H9 (cell line): ENCODE data around the gene DPYSL5. TPM values are rescaled to one million over a fixed set of nuclear protein-coding genes. Genes with fewer than 3 reads are reported as not detected.

Experiments
- DNase-seq: peaks from one replicate; pipeline ENCODE4 v3.0.0-alpha.2; 2017
- H2AFZ ChIP-seq: one replicate; pipeline ENCODE4 v1.6.1; 2013; ENCODE audit warnings: mild to moderate bottlenecking, low read length, control low read depth, moderate library complexity
- H2AK5ac ChIP-seq: 2 replicates; pipeline ENCODE4 v1.6.1; 2013; ENCODE audit warnings: low read length, control low read depth, mixed read lengths; ENCODE audit not compliant: insufficient read length
- H2BK120ac ChIP-seq: one replicate; pipeline ENCODE4 v1.6.1; 2013; ENCODE audit warnings: low read depth, mild to moderate bottlenecking, low read length, control low read depth, inconsistent platforms; ENCODE audit not compliant: poor library complexity, severe bottlenecking
- H2BK12ac ChIP-seq: 2 replicates; pipeline ENCODE4 v1.6.1; 2013; ENCODE audit warnings: low read length, control low read depth, mixed read lengths, low read depth; ENCODE audit not compliant: insufficient read length
- H2BK15ac ChIP-seq: 2 replicates; pipeline ENCODE4 v1.6.1; 2013; ENCODE audit warnings: low read depth, low read length, control low read depth
- H2BK20ac ChIP-seq: one replicate; pipeline ENCODE4 v1.6.1; 2013; ENCODE audit warnings: low read depth, mild to moderate bottlenecking, low read length, control low read depth, inconsistent platforms; ENCODE audit not compliant: poor library complexity, severe bottlenecking
- H2BK5ac ChIP-seq: 2 replicates; pipeline ENCODE4 v1.6.1; 2013; ENCODE audit warnings: low read length, control low read depth, mixed read lengths; ENCODE audit not compliant: insufficient read length
- H3K14ac ChIP-seq: 2 replicates; pipeline ENCODE4 v1.6.1; 2013; ENCODE audit warnings: low read length, control low read depth; ENCODE audit not compliant: insufficient read depth
- H3K18ac ChIP-seq: 2 replicates; pipeline ENCODE4 v1.6.1; 2013; ENCODE audit warnings: low read depth, mild to moderate bottlenecking, mixed read lengths, low read length, control low read depth; ENCODE audit not compliant: insufficient read length
- H3K23ac ChIP-seq: 2 replicates; pipeline ENCODE4 v1.6.1; 2013; ENCODE audit warnings: low read length, control low read depth, mixed read lengths, low read depth; ENCODE audit not compliant: insufficient read length
- H3K23me2 ChIP-seq: 2 replicates; pipeline ENCODE4 v1.6.1; 2013; ENCODE audit warnings: low read depth, mild to moderate bottlenecking, mixed read lengths, low read length, control low read depth; ENCODE audit not compliant: insufficient read length, poor library complexity, severe bottlenecking
- H3K27ac ChIP-seq: 2 replicates; pipeline ENCODE4 v1.5.1; 2013; ENCODE audit warnings: low read length, control low read depth, mixed read lengths, low read depth; ENCODE audit not compliant: insufficient read length
- H3K27me3 ChIP-seq: 2 replicates; pipeline ENCODE4 v1.6.1; 2013; ENCODE audit warnings: low read length, control low read depth, inconsistent platforms; ENCODE audit not compliant: insufficient read depth
- H3K4ac ChIP-seq: 2 replicates; pipeline ENCODE4 v1.6.1; 2013; ENCODE audit warnings: low read depth, mild to moderate bottlenecking, control low read depth, inconsistent platforms, low read length, moderate library complexity
- H3K4me1 ChIP-seq: 2 replicates; pipeline ENCODE4 v1.6.1; 2013; ENCODE audit warnings: low read length, control low read depth, inconsistent platforms; ENCODE audit not compliant: insufficient read depth
- H3K4me2 ChIP-seq: 2 replicates; pipeline ENCODE4 v1.6.1; 2013; ENCODE audit warnings: low read length, control low read depth, mixed read lengths; ENCODE audit not compliant: insufficient read length, insufficient read depth
- H3K56ac ChIP-seq: 2 replicates; pipeline ENCODE4 v1.6.1; 2013; ENCODE audit warnings: low read depth, mild to moderate bottlenecking, mixed read lengths, low read length, control low read depth; ENCODE audit not compliant: insufficient read length
- H3K79me1 ChIP-seq: 2 replicates; pipeline ENCODE4 v1.6.1; 2013; ENCODE audit warnings: low read depth, mild to moderate bottlenecking, moderate library complexity, low read length, control low read depth, inconsistent platforms; ENCODE audit not compliant: insufficient read depth, poor library complexity, severe bottlenecking
- H3K79me2 ChIP-seq: 2 replicates; pipeline ENCODE4 v1.6.1; 2013; ENCODE audit warnings: low read length, control low read depth, inconsistent platforms; ENCODE audit not compliant: insufficient read depth
- H3K9ac ChIP-seq: 2 replicates; pipeline ENCODE4 v1.6.1; 2013; ENCODE audit warnings: low read length, control low read depth, mixed read lengths; ENCODE audit not compliant: insufficient read length; ENCODE audit errors: extremely low read depth
- H3K9me3 ChIP-seq: one replicate; pipeline ENCODE4 v1.6.1; 2013; ENCODE audit warnings: low read depth, low read length, inconsistent platforms; ENCODE audit not compliant: control insufficient read depth
- H3T11ph ChIP-seq: one replicate; pipeline ENCODE4 v1.6.1; 2013; ENCODE audit warnings: mild to moderate bottlenecking, low read length, control low read depth, inconsistent platforms
- H4K20me1 ChIP-seq: one replicate; pipeline ENCODE4 v1.6.1; 2013; ENCODE audit not compliant: control insufficient read depth, insufficient read length, insufficient read depth
- H4K5ac ChIP-seq: 2 replicates; pipeline ENCODE4 v1.6.1; 2013; ENCODE audit warnings: low read depth, mild to moderate bottlenecking, mixed read lengths, low read length, control low read depth; ENCODE audit not compliant: insufficient read length
- H4K8ac ChIP-seq: replicated peaks from 2 replicates; pipeline ENCODE4 v1.6.1; 2013; ENCODE audit warnings: low read length, control low read depth, mixed read lengths, low read depth; ENCODE audit not compliant: insufficient read length
- H4K91ac ChIP-seq: 2 replicates; pipeline ENCODE4 v1.6.1; 2013; ENCODE audit warnings: low read depth, mild to moderate bottlenecking, moderate library complexity, mixed read lengths, low read length, control low read depth; ENCODE audit not compliant: insufficient read length
- H3K27ac Mint-ChIP-seq, 3 experiments: 2 replicates in 2 of 3; 3 replicates in 1 of 3; pipeline ENCODE4 v1.8.0; 2020 to 2021; ENCODE audit warnings: mixed read lengths in 3 of 3, mild to moderate bottlenecking in 1 of 3, moderate library complexity in 1 of 3
- H3K27me3 Mint-ChIP-seq: 2 replicates; pipeline ENCODE4 v1.8.0; 2021; ENCODE audit warnings: low read depth, mild to moderate bottlenecking, moderate library complexity, mixed read lengths
- H3K36me3 Mint-ChIP-seq, 3 experiments: 2 replicates in 2 of 3; 3 replicates in 1 of 3; pipeline ENCODE4 v1.8.0; 2020 to 2021; ENCODE audit warnings: low read depth in 3 of 3, mixed read lengths in 3 of 3; ENCODE audit not compliant: insufficient read depth in 1 of 3
- H3K4me1 Mint-ChIP-seq, 2 experiments: 2 replicates each; pipeline ENCODE4 v1.8.0; 2020; ENCODE audit warnings: mixed read lengths in 2 of 2
- H3K4me3 Mint-ChIP-seq, 2 experiments: 2 replicates in 1 of 2; 3 replicates in 1 of 2; pipeline ENCODE4 v1.8.0; 2020 to 2021; ENCODE audit warnings: mild to moderate bottlenecking in 2 of 2, mixed read lengths in 2 of 2, moderate library complexity in 1 of 2
- H3K9me3 Mint-ChIP-seq, 2 experiments: 2 replicates in 1 of 2; 3 replicates in 1 of 2; pipeline ENCODE4 v1.8.0; 2020; ENCODE audit warnings: mild to moderate bottlenecking in 2 of 2, mixed read lengths in 2 of 2, moderate library complexity in 1 of 2
- WGBS: extraction: QIAGEN DNeasy Blood & Tissue Kit; methylation state at CpG from one replicate; pipeline ENCODE4 v1.1.7; 2013; ENCODE audit warnings: missing lambda C conversion rate, low lambda C conversion rate, mixed read lengths; ENCODE audit not compliant: insufficient read length; ENCODE audit errors: extremely low coverage; 5-methylcytosine and 5-hydroxymethylcytosine counted together
- total RNA-seq: library from RNA; stranded (reverse); gene quantifications from 2 replicates; pipeline ENCODE4 v1.2.1, GENCODE V29; 2021
- TF ChIP-seq, protein P1 (sequence below): fragments of 200-600 bp; sonication (generic); conservative IDR thresholded peaks from 3 replicates; pipeline ENCODE4 v1.8.0; 2021; ENCODE audit warnings: antibody characterized with exemption, mild to moderate bottlenecking

DPYSL5 gene
- total RNA-seq, 1 experiment from 2014 or later, result 6.4 TPM

DNA sequence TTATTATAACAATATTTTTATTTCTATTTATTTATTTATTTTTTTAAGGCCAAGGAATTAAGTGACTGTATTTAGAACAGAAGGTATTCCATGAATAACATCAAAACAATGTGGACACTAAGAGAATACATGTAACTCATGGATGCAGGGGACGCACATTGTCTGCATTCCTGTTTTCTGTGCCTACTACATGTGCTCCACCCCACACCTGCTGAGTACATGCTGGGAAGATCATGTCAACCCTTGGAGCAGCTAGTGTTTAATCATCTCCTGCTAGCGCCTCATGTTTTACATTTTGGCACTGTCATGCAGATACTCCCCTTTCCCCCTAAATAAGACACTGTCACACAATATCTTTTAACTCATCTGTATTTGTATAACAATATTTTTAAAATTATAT is 29.3 kb downstream of the DPYSL5 start:
- H3K23ac ChIP-seq, result no peak overlapping the region
- no peak overlapping the region for H2AK5ac ChIP-seq
- H3K4ac ChIP-seq, result no peak overlapping the region
- no peaks in the 10 kb centered on the region for H3K79me1 ChIP-seq
- H3K27me3 ChIP-seq, result no peaks in the 10 kb centered on the region; the same call in 1 of the 2 replicates
- no peak overlapping the region for H4K5ac ChIP-seq
- no peak overlapping the region for H2AFZ ChIP-seq
- no peak overlapping the region for H3K4me2 ChIP-seq
- TF ChIP-seq, protein P1, sequence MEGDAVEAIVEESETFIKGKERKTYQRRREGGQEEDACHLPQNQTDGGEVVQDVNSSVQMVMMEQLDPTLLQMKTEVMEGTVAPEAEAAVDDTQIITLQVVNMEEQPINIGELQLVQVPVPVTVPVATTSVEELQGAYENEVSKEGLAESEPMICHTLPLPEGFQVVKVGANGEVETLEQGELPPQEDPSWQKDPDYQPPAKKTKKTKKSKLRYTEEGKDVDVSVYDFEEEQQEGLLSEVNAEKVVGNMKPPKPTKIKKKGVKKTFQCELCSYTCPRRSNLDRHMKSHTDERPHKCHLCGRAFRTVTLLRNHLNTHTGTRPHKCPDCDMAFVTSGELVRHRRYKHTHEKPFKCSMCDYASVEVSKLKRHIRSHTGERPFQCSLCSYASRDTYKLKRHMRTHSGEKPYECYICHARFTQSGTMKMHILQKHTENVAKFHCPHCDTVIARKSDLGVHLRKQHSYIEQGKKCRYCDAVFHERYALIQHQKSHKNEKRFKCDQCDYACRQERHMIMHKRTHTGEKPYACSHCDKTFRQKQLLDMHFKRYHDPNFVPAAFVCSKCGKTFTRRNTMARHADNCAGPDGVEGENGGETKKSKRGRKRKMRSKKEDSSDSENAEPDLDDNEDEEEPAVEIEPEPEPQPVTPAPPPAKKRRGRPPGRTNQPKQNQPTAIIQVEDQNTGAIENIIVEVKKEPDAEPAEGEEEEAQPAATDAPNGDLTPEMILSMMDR, result no peak
- no peak overlapping the region for H3K27ac ChIP-seq
- no peaks in the 10 kb centered on the region for H3K79me2 ChIP-seq
- H3T11ph ChIP-seq, result no peak overlapping the region
- H3K27me3 Mint-ChIP-seq, result peaks cover 70% of the 10 kb centered on the region
- H2BK20ac ChIP-seq, result no peak overlapping the region
- H3K14ac ChIP-seq, result no peak overlapping the region
- no peaks in the 10 kb centered on the region for H3K4me1 ChIP-seq
- no peak for DNase-seq
- H4K8ac ChIP-seq, result no peak overlapping the region
- no peak overlapping the region for H2BK15ac ChIP-seq
- H4K20me1 ChIP-seq, result peaks cover 2% of the 10 kb centered on the region
- no peak overlapping the region for H3K18ac ChIP-seq
- H4K91ac ChIP-seq, result no peak overlapping the region
- H2BK120ac ChIP-seq, result no peak overlapping the region
- no peak overlapping the region for H3K4me3 Mint-ChIP-seq
- no peaks in the 10 kb centered on the region for H3K9me3 Mint-ChIP-seq
- no peak overlapping the region for H3K27ac Mint-ChIP-seq
- no peak overlapping the region for H3K56ac ChIP-seq
- H3K9me3 ChIP-seq, result no peaks in the 10 kb centered on the region
- H2BK12ac ChIP-seq, result no peak overlapping the region
- H3K9ac ChIP-seq, result no peak overlapping the region
- no peaks in the 10 kb centered on the region for H3K23me2 ChIP-seq
- H2BK5ac ChIP-seq, result no peak overlapping the region
- H3K36me3 Mint-ChIP-seq, result no peaks in the 10 kb centered on the region
- no peaks in the 10 kb centered on the region for H3K4me1 Mint-ChIP-seq
- no CpG with 5 or more reads among the region's 2 CpGs for WGBS
